ENCODE data around the gene FNDC3A. TPM values are rescaled to one million over a fixed set of nuclear protein-coding genes. Genes with fewer than 3 reads are reported as not detected.

The FNDC3A gene
- total RNA-seq, 2 donors from 2014 or later: 53.7 to 62.8 TPM

DNA sequence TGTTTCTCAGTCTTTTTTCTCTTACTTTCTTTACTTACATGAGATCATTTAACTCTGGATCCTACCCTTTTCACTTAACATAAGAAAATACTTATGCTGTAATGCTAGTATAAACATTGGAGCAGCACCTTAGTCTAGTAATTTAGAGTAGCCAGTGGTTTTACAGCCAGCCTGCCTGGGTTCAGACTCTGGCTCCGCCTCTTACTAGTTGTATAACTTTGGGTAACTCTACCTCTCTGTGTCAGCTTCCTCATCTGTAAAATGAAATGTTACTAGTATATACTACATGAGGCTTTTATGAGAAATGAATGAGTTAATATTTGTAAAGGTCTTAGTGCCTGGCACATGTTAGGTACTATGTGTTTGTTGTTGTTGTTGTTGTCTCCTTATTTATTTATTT lies 277.6 kb downstream of the FNDC3A start:
- DNase-seq (no peak), ATAC-seq (no peak)
- Histone ChIP-seq H3K4me3 (no peak overlapping the region), H3K9me3 (no peaks in the 10 kb centered on the region), H3K36me3 (replicated peaks in 1 of 2; ENCODE audit: insufficient read depth in 1 of 2, low read depth in 2 of 2) (peaks cover 7 to 10% of the 10 kb centered on the region in 2 donors), H3K27me3 (no peaks in the 10 kb centered on the region), H3K27ac (no peak overlapping the region), H3K4me1 (peaks cover 12% of the 10 kb centered on the region)
- WGBS, 2 donors: 82 to 97% methylated on average over 1 of the region's 1 CpG
- TF ChIP-seq POLR2A (IDR thresholded peaks at IDR 0.05) (no peak), CTCF (IDR thresholded peaks at IDR 0.05) (no peak)
- intact Hi-C loops (cut with DNase I): no loop called here

DNA sequence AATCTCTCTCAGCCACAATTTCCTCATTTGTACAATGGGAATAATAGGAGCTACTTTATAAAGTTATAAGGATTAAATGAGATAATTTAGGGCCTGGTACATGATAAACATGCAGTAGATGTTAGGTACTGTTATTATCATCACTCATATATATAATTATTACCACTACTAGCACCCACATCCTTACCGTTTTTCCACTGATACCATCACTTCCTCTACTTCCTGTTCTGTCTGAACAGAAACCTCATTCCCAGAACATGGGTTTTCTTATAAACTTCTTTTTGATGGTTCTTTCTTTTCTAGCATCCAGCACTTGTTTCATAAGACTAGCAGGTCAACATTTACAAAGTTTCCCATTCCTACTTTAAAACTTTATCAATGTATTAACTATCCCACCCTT lies 278.3 kb downstream of the FNDC3A start:
- ATAC-seq: no peak
- Histone ChIP-seq H3K27ac (no peak overlapping the region), H3K9me3 (no peaks in the 10 kb centered on the region), H3K4me1 (peaks cover 5% of the 10 kb centered on the region), H3K4me3 (no peak overlapping the region), H3K27me3 (no peaks in the 10 kb centered on the region), H3K36me3 (replicated peaks in 1 of 2; ENCODE audit: insufficient read depth in 1 of 2, low read depth in 2 of 2) (peaks cover 7 to 10% of the 10 kb centered on the region in 2 donors)
- TF ChIP-seq POLR2A (IDR thresholded peaks at IDR 0.05) (no peak), CTCF (IDR thresholded peaks at IDR 0.05) (no peak)
- DNase-seq: no peak
- intact Hi-C loops (cut with DNase I): no loop called here
- WGBS, 2 donors: 74 to 80% methylated on average over 1 of the region's 1 CpG

DNA sequence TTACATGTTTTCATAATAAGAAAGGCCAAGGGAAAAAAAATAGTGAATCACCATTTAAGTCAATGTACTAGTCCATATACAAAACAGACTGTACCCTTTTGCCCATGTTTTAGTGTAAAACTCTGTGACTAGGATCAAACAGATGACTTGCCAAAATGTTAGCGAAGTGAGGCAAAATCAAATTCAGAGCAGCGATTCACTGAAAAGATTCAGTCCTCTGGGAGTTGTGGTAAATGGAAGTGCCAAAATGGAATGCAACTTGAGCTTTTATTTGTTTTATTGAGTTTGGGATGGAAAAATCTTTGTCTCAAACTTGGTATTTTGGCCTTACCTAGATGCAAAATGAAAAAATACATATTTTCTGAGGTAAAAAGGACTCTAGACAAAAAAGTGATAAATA lies 281.1 kb downstream of the FNDC3A start:
- 84 to 92% methylated on average over 2 of the region's 2 CpGs for WGBS, 2 donors
- Histone ChIP-seq H3K4me3 (no peak overlapping the region), H3K4me1 (no peaks in the 10 kb centered on the region), H3K27me3 (no peaks in the 10 kb centered on the region), H3K27ac (no peak overlapping the region), H3K36me3 (replicated peaks in 1 of 2; ENCODE audit: insufficient read depth in 1 of 2, low read depth in 2 of 2) (peaks cover 7 to 16% of the 10 kb centered on the region in 2 donors), H3K9me3 (no peaks in the 10 kb centered on the region)
- DNase-seq: no peak
- no peak for TF ChIP-seq CTCF (IDR thresholded peaks at IDR 0.05)
- no peak for TF ChIP-seq POLR2A (IDR thresholded peaks at IDR 0.05)
- intact Hi-C loops (cut with DNase I): no loop called here
- ATAC-seq: no peak

DNA sequence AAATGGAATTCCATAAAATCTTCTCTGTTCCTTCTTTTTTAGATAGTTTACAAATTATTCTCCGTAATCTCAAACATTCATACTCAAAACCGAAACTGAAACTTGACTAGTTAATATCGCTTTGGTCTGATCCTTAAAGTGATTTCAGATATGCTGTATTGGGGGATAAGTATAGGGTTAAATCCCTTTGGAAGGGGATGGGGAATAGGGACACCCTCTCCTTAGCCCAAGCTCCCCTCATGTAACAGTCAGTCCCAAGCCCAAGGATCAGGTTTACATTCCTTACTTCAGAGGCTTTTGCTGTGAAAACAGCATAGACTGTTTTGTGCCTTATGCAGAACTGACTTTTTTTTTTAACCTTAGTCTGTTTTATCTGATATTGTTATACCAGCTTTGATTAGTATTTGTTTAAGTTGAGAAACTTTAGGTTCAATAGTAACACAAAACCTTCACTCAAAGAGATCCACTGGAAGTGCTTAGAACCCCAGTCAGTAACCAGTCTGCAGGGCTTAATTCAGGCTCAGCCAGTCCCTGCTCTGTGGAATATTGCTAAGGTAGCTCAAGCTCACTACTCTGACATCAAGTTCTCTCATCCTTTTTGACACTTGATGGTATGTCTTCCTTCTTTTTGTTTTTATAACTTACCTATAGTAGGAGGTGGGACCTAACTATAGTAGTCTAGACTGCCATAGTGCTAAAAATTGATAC lies 282.5 kb downstream of the FNDC3A start:
- DNase-seq (no peak), ATAC-seq (no peak)
- no peaks in the 10 kb centered on the region for H3K27me3 ChIP-seq
- peaks cover 7 to 16% of the 10 kb centered on the region in 2 donors for H3K36me3 ChIP-seq (replicated peaks in 1 of 2; ENCODE audit: insufficient read depth in 1 of 2, low read depth in 2 of 2)
- WGBS, 2 donors: 70 to 76% methylated on average over 3 of the region's 3 CpGs
- no peaks in the 10 kb centered on the region for H3K4me1 ChIP-seq
- intact Hi-C loops (cut with DNase I): no loop called here
- no peak overlapping the region for H3K27ac ChIP-seq
- no peak overlapping the region for H3K4me3 ChIP-seq
- TF ChIP-seq CTCF (IDR thresholded peaks at IDR 0.05): no peak
- no peak for TF ChIP-seq POLR2A (IDR thresholded peaks at IDR 0.05)
- no peaks in the 10 kb centered on the region for H3K9me3 ChIP-seq

Small RNA genes within 50 kb of the gene (small RNA-seq; reads per million reads assigned to genes)
- not detected for gene COX7CP1
- not detected for gene RNU6-60P
- not detected for gene RNY3P2

Other genes with a start within 250 kb of the FNDC3A start
- not detected for gene MLNR, start 244.4 kb downstream of the FNDC3A start, total RNA-seq